Activated CD8-positive, alpha-beta T cell treated with anti-CD3 and anti-CD28 coated beads for 36 hours (primary cell): ENCODE measurements around the gene LCP2. TPM values are rescaled to one million over a fixed set of nuclear protein-coding genes. Genes with fewer than 3 reads are reported as not detected.

ENCODE experiments used
- ATAC-seq: fragments of 200-7000 bp; cut with Tn5 transposase; one replicate; pipeline ENCODE4 v1.10.0; 2021; ENCODE audit warnings: mild to moderate bottlenecking, moderate library complexity
- CTCF ChIA-PET: fragments of 350-600 bp; sonication (Branson Sonifier 250); formaldehyde crosslinking; loops from one replicate; lab custom pipeline; 2021; ENCODE audit warnings: antibody characterized with exemption; lab: Charles Lee
- POLR2A ChIA-PET: fragments of 350-600 bp; sonication (Branson Sonifier 250); formaldehyde crosslinking; loops from one replicate; lab custom pipeline; 2021; ENCODE audit warnings: antibody characterized with exemption; lab: Charles Lee
- DNase-seq: peaks from one replicate; pipeline ENCODE4 v3.0.0-alpha.2; 2020
- H3K27ac Mint-ChIP-seq: one replicate; pipeline ENCODE4 v1.8.0; 2021; ENCODE audit warnings: mild to moderate bottlenecking, mixed read lengths
- H3K27me3 Mint-ChIP-seq: one replicate; pipeline ENCODE4 v1.8.0; 2021; ENCODE audit warnings: mixed read lengths
- H3K36me3 Mint-ChIP-seq: one replicate; pipeline ENCODE4 v1.8.0; 2021; ENCODE audit warnings: low read depth, mixed read lengths
- H3K4me1 Mint-ChIP-seq: one replicate; pipeline ENCODE4 v1.8.0; 2021; ENCODE audit warnings: low read depth, mixed read lengths
- H3K4me3 Mint-ChIP-seq: one replicate; pipeline ENCODE4 v1.8.0; 2021; ENCODE audit warnings: mild to moderate bottlenecking, moderate library complexity, mixed read lengths
- H3K9me3 Mint-ChIP-seq: one replicate; pipeline ENCODE4 v1.8.0; 2021; ENCODE audit warnings: mixed read lengths
- intact Hi-C: fragments of 100-400 bp; cut with micrococcal nuclease; formaldehyde crosslinking; loops from one replicate; pipeline ENCODE4 v1.10.0; 2022
- total RNA-seq, 2 experiments: library from RNA; stranded (reverse); gene quantifications; one replicate each; pipeline ENCODE4 v1.2.3, GENCODE V29; 2021
- TF ChIP-seq, protein P1 (sequence below): fragments of 200-600 bp; IDR thresholded peaks from one replicate; pipeline ENCODE4 v1.8.0; 2022; ENCODE audit warnings: antibody characterized with exemption, mild to moderate bottlenecking

The LCP2 gene
- total RNA-seq, 2 experiments from 2014 or later, result 243 to 259 TPM

DNA sequence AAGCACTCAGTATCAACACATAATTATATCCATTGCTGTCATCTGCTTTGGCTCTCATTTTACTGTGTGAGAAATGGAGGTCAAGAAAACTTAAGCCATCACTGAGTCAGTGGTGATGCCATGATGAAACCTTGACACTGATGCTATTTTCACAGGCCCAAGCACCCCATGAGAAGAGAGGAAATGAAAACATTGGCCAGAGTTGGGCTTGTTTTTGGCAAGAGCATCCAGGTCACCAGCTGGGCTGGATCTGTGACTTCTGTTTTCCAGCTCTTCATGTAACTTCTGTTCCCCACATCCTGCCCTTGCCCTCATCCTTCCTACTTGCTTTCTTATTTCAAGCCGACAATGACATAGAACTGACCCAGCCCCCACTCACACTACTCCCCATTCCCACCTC is 10.0 kb downstream of the LCP2 start:
- DNase-seq (peak; percentile 50), ATAC-seq (peak; percentile 23)
- Mint-ChIP-seq H3K36me3 (peaks cover 99% of the 10 kb centered on the region), H3K9me3 (no peaks in the 10 kb centered on the region), H3K4me1 (peaks cover 100% of the 10 kb centered on the region), H3K27ac (peak overlapping the region; percentile 96), H3K27me3 (no peaks in the 10 kb centered on the region), H3K4me3 (peak overlapping the region; percentile 47)
- ChIA-PET CTCF (interaction anchor here (0.9 to 8.3 kb wide), 9 partner anchors 7 to 62 kb away, joined by 3 to 51 read pairs (median 8); partner anchors contain the start of gene LCP2), POLR2A (interaction anchor here (0.9 to 21.9 kb wide), 8 partner anchors 10 to 51 kb away, joined by 3 to 470 read pairs (median 14); partner anchors contain the start of gene LCP2)
- intact Hi-C loops, result no loop called here
- TF ChIP-seq, protein P1, sequence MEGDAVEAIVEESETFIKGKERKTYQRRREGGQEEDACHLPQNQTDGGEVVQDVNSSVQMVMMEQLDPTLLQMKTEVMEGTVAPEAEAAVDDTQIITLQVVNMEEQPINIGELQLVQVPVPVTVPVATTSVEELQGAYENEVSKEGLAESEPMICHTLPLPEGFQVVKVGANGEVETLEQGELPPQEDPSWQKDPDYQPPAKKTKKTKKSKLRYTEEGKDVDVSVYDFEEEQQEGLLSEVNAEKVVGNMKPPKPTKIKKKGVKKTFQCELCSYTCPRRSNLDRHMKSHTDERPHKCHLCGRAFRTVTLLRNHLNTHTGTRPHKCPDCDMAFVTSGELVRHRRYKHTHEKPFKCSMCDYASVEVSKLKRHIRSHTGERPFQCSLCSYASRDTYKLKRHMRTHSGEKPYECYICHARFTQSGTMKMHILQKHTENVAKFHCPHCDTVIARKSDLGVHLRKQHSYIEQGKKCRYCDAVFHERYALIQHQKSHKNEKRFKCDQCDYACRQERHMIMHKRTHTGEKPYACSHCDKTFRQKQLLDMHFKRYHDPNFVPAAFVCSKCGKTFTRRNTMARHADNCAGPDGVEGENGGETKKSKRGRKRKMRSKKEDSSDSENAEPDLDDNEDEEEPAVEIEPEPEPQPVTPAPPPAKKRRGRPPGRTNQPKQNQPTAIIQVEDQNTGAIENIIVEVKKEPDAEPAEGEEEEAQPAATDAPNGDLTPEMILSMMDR, result no peak

DNA sequence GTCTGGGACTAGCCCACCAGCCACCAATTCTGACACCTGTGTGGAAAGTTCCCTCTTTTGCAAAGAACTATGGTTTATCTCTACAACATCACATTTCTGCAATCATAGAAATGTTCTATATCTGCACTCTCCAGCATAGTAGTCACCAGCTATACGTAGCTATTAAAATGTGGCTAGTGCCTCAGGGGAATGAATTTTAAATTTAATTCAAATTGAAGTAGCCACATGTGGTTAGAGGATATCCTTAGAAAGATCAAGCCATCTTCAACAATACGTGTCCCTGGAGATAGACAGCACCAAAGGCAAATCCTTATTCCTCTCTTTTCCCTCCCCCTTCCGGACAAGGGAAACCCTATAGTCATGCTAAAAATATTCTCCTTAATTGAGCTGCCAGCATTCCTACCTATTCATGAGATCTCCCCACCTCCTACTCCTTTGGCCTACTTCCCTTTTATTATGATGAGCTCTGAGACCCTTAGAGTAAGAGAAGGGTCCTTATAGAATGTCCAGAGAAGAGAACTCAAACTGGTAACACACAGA is 11.1 kb downstream of the LCP2 start:
- Mint-ChIP-seq H3K4me1 (peaks cover 100% of the 10 kb centered on the region), H3K27ac (peak overlapping the region; percentile 96), H3K4me3 (peak overlapping the region; percentile 9), H3K9me3 (no peaks in the 10 kb centered on the region), H3K27me3 (no peaks in the 10 kb centered on the region), H3K36me3 (peaks cover 99% of the 10 kb centered on the region)
- ATAC-seq (no peak), DNase-seq (no peak)
- TF ChIP-seq, protein P1, result no peak
- POLR2A ChIA-PET, result interaction anchor here (1.2 to 21.9 kb wide), 6 partner anchors 8 to 47 kb away, joined by 3 to 470 read pairs (median 30); partner anchors contain the start of gene LCP2
- intact Hi-C loops, result no loop called here
- CTCF ChIA-PET, result interaction anchor here (0.9 to 8.3 kb wide), 8 partner anchors 8 to 61 kb away, joined by 3 to 51 read pairs (median 6); partner anchors contain the start of gene LCP2

DNA sequence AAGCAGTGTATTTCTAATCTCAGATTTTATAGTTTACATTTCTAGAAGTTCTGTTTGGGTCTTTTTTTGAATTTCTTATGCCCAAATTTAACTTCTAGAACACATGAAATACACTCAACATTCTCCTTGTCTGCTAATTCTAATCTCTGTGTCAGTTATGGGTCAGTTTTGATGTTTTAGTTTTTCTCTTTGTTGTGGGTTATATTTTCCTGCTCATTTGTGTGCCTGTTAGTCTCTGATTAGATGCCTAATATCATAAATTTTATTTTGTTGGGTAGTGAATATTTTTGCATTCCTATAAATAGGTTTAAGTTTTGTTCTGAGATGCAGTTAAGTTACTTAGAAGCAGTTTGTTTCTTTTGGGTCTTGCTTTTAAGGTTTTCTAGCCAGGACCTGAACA is 12.4 kb downstream of the LCP2 start:
- Mint-ChIP-seq H3K27ac (peak overlapping the region; percentile 96), H3K36me3 (peaks cover 95% of the 10 kb centered on the region), H3K4me1 (peaks cover 97% of the 10 kb centered on the region), H3K27me3 (no peaks in the 10 kb centered on the region), H3K9me3 (no peaks in the 10 kb centered on the region), H3K4me3 (peak overlapping the region; percentile 45)
- intact Hi-C loops, result no loop called here
- CTCF ChIA-PET, result interaction anchor here (1.1 kb wide), 1 partner anchor 28 kb away, joined by 3 read pairs; no protein-coding TSS in a partner anchor
- POLR2A ChIA-PET, result interaction anchor here (0.6 to 0.8 kb wide), 3 partner anchors 8 to 52 kb away, joined by 3 to 4 read pairs (median 3); no protein-coding TSS in a partner anchor
- TF ChIP-seq, protein P1, result no peak
- no peak for DNase-seq
- no peak for ATAC-seq

DNA sequence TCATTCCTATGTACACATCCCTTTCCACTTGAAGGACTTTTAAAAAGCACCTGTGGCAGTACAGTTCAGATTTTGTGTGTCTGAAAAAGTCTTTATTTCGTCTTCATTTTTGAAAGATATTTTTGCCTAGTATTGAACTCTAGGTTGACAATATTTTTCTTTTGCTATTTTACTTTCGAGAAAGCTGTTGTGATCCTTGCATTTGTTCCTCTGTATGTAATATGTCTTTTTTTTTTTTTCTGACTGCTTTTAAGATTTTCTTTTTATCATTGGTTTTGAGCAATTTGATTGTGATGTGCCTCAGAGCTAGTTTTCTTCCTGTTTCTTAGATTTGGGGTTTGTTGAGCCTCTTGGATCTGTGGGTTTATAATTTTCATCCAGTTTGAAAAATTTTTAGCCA is 13.3 kb downstream of the LCP2 start:
- intact Hi-C loops, result no loop called here
- peaks cover 97% of the 10 kb centered on the region for H3K4me1 Mint-ChIP-seq
- H3K4me3 Mint-ChIP-seq, result peak overlapping the region; percentile 45
- H3K27ac Mint-ChIP-seq, result peak overlapping the region; percentile 96
- ATAC-seq (no peak), DNase-seq (no peak)
- H3K27me3 Mint-ChIP-seq, result no peaks in the 10 kb centered on the region
- ChIA-PET POLR2A (interaction anchor here (0.8 to 13.7 kb wide), 3 partner anchors 10 to 30 kb away, joined by 3 to 470 read pairs (median 10); partner anchors contain the start of gene LCP2), CTCF (interaction anchor here (0.8 to 2.9 kb wide), 4 partner anchors 8 to 55 kb away, joined by 4 to 23 read pairs (median 10); no protein-coding TSS in a partner anchor)
- peaks cover 94% of the 10 kb centered on the region for H3K36me3 Mint-ChIP-seq
- H3K9me3 Mint-ChIP-seq, result no peaks in the 10 kb centered on the region
- TF ChIP-seq, protein P1, result no peak

DNA sequence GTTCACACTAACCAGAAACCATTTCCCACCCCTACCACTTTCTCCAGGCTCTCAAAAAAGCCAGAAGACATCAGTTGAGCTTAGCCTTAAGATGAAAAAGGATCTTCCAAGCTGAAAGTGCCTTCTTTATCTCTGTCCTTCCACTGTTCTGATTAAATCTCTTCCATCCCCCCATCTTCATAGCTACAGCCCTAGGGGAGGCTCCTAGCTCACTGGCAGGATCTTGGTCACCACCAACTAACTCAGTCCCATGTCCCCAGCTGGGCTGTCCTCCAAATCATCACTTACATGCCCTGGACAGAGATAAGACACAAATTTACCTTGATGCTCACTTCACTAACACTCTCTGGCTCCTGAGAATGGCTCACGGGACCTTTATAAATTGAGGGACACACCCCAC is 14.3 kb downstream of the LCP2 start:
- Mint-ChIP-seq H3K27ac (peak overlapping the region; percentile 96), H3K9me3 (no peaks in the 10 kb centered on the region), H3K27me3 (no peaks in the 10 kb centered on the region), H3K36me3 (peaks cover 85% of the 10 kb centered on the region), H3K4me3 (peak overlapping the region; percentile 29), H3K4me1 (peaks cover 97% of the 10 kb centered on the region)
- TF ChIP-seq, protein P1, result no peak
- DNase-seq, result peak; percentile 5
- no peak for ATAC-seq
- intact Hi-C loops, result no loop called here
- ChIA-PET CTCF (interaction anchor here (1.1 to 3.3 kb wide), 13 partner anchors 9 to 138 kb away, joined by 3 to 29 read pairs (median 6); partner anchors contain the start of gene LCP2), POLR2A (interaction anchor here (1.3 to 13.7 kb wide), 5 partner anchors 9 to 51 kb away, joined by 5 to 470 read pairs (median 10); partner anchors contain the start of gene LCP2)
